Osteocyte (in vitro differentiated cells): ENCODE data around the gene DCST2. TPM values are rescaled to one million over a fixed set of nuclear protein-coding genes. Genes with fewer than 3 reads are reported as not detected.

ENCODE experiments used
- DNase-seq: peaks from one replicate; pipeline ENCODE4 v3.0.0; 2021; ENCODE audit warnings: mixed read lengths; ENCODE audit not compliant: unreplicated experiment; ENCODE audit errors: extremely low spot score
- H3K27ac Mint-ChIP-seq: one replicate; pipeline ENCODE4 v1.8.0; 2021; ENCODE audit warnings: mild to moderate bottlenecking, mixed read lengths; ENCODE audit not compliant: unreplicated experiment
- H3K27me3 Mint-ChIP-seq: one replicate; pipeline ENCODE4 v1.8.0; 2021; ENCODE audit warnings: mixed read lengths; ENCODE audit not compliant: unreplicated experiment
- H3K36me3 Mint-ChIP-seq: one replicate; pipeline ENCODE4 v1.8.0; 2021; ENCODE audit warnings: mixed read lengths; ENCODE audit not compliant: unreplicated experiment
- H3K4me1 Mint-ChIP-seq: one replicate; pipeline ENCODE4 v1.8.0; 2021; ENCODE audit warnings: mixed read lengths; ENCODE audit not compliant: unreplicated experiment
- H3K4me3 Mint-ChIP-seq: one replicate; pipeline ENCODE4 v1.8.0; 2021; ENCODE audit warnings: mild to moderate bottlenecking, moderate library complexity, mixed read lengths; ENCODE audit not compliant: unreplicated experiment
- H3K9me3 Mint-ChIP-seq: one replicate; pipeline ENCODE4 v1.8.0; 2021; ENCODE audit warnings: mixed read lengths; ENCODE audit not compliant: unreplicated experiment
- total RNA-seq: library from RNA; stranded (reverse); gene quantifications from 2 replicates; pipeline ENCODE4 v1.2.1, GENCODE V29; 2021
- TF ChIP-seq, protein P1 (sequence below): fragments of 200-600 bp; sonication (generic); IDR thresholded peaks from 2 replicates; pipeline ENCODE4 v1.5.0; 2021; ENCODE audit warnings: antibody characterized with exemption, mild to moderate bottlenecking, moderate library complexity

The DCST2 gene
- total RNA-seq, 1 donor from 2014 or later = 0.75 TPM

- TF ChIP-seq, protein P1, sequence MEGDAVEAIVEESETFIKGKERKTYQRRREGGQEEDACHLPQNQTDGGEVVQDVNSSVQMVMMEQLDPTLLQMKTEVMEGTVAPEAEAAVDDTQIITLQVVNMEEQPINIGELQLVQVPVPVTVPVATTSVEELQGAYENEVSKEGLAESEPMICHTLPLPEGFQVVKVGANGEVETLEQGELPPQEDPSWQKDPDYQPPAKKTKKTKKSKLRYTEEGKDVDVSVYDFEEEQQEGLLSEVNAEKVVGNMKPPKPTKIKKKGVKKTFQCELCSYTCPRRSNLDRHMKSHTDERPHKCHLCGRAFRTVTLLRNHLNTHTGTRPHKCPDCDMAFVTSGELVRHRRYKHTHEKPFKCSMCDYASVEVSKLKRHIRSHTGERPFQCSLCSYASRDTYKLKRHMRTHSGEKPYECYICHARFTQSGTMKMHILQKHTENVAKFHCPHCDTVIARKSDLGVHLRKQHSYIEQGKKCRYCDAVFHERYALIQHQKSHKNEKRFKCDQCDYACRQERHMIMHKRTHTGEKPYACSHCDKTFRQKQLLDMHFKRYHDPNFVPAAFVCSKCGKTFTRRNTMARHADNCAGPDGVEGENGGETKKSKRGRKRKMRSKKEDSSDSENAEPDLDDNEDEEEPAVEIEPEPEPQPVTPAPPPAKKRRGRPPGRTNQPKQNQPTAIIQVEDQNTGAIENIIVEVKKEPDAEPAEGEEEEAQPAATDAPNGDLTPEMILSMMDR = no peak
- peaks cover 10% of the 10 kb centered on the region for H3K4me1 Mint-ChIP-seq
- no peak overlapping the region for H3K27ac Mint-ChIP-seq
- no peaks in the 10 kb centered on the region for H3K9me3 Mint-ChIP-seq
- H3K4me3 Mint-ChIP-seq = no peak overlapping the region
- no peaks in the 10 kb centered on the region for H3K36me3 Mint-ChIP-seq
- H3K27me3 Mint-ChIP-seq = no peaks in the 10 kb centered on the region
- DNase-seq = no peak
Observed at GRCh38 chr1:155026154-155026553, 7.4 kb downstream of the DCST2 start.

GRCh38 chr1:155024315-155024714 lies 9.3 kb downstream of the DCST2 start:
- no peak for DNase-seq
- H3K4me1 Mint-ChIP-seq = peaks cover 18% of the 10 kb centered on the region
- H3K36me3 Mint-ChIP-seq = no peaks in the 10 kb centered on the region
- no peak overlapping the region for H3K4me3 Mint-ChIP-seq
- no peaks in the 10 kb centered on the region for H3K9me3 Mint-ChIP-seq
- no peak overlapping the region for H3K27ac Mint-ChIP-seq
- H3K27me3 Mint-ChIP-seq = no peaks in the 10 kb centered on the region
- TF ChIP-seq, protein P1 = no peak

GRCh38 chr1:155023627-155024026 lies 10.0 kb downstream of the DCST2 start:
- Mint-ChIP-seq H3K4me1 (peaks cover 23% of the 10 kb centered on the region), H3K4me3 (no peak overlapping the region), H3K27me3 (no peaks in the 10 kb centered on the region), H3K36me3 (no peaks in the 10 kb centered on the region), H3K9me3 (no peaks in the 10 kb centered on the region), H3K27ac (no peak overlapping the region)
- TF ChIP-seq, protein P1 = no peak
- no peak for DNase-seq

GRCh38 chr1:155022927-155023236 lies 10.7 kb downstream of the DCST2 start:
- TF ChIP-seq, protein P1 = no peak
- Mint-ChIP-seq H3K9me3 (no peaks in the 10 kb centered on the region), H3K27me3 (no peaks in the 10 kb centered on the region), H3K27ac (no peak overlapping the region), H3K36me3 (no peaks in the 10 kb centered on the region), H3K4me3 (no peak overlapping the region), H3K4me1 (peaks cover 29% of the 10 kb centered on the region)
- DNase-seq = no peak

GRCh38 chr1:155022136-155022926 lies 11.2 kb downstream of the DCST2 start:
- TF ChIP-seq, protein P1 = no peak
- H3K36me3 Mint-ChIP-seq = no peaks in the 10 kb centered on the region
- no peak overlapping the region for H3K4me3 Mint-ChIP-seq
- H3K27ac Mint-ChIP-seq = no peak overlapping the region
- DNase-seq = no peak
- peaks cover 34% of the 10 kb centered on the region for H3K4me1 Mint-ChIP-seq
- H3K9me3 Mint-ChIP-seq = no peaks in the 10 kb centered on the region
- H3K27me3 Mint-ChIP-seq = no peaks in the 10 kb centered on the region
